Right hindlimb (tissue), 1 donor: ENCODE results near the gene MSANTD3.

Experiments
- DNase-seq: peaks from one replicate; pipeline ENCODE4 v3.0.0-alpha.2; 2018

Gene MSANTD3

GRCh38 chr9:100466829-100467221, 39.9 kb downstream of the MSANTD3 start:
- no peak for DNase-seq

GRCh38 chr9:100468041-100468440, 41.1 kb downstream of the MSANTD3 start:
- no peak for DNase-seq

- DNase-seq, result no peak
Observed at GRCh38 chr9:100472268-100472667, 45.3 kb downstream of the MSANTD3 start.

GRCh38 chr9:100472788-100473275, 45.9 kb downstream of the MSANTD3 start, which contains the start of gene TMEFF1:
TSS of gene TMEFF1 (plus strand) at chr9:100473149. CDS start at chr9:100473545, 396 bp downstream.
- DNase-seq, result peak; percentile 77

GRCh38 chr9:100473276-100474081, 46.5 kb downstream of the MSANTD3 start:
- DNase-seq, result peak; percentile 49

GRCh38 chr9:100474082-100474923, 47.4 kb downstream of the MSANTD3 start:
- peak; percentile 49 for DNase-seq

GRCh38 chr9:100474924-100475276, 48.0 kb downstream of the MSANTD3 start:
- DNase-seq, result no peak

- DNase-seq, result no peak
Observed at GRCh38 chr9:100477241-100477640, 50.3 kb downstream of the MSANTD3 start.

- DNase-seq, result no peak
Observed at GRCh38 chr9:100478192-100478591, 51.2 kb downstream of the MSANTD3 start.

- no peak for DNase-seq
Observed at GRCh38 chr9:100479820-100480219, 52.9 kb downstream of the MSANTD3 start.

GRCh38 chr9:100485196-100485595, 58.3 kb downstream of the MSANTD3 start:
- DNase-seq, result no peak

- DNase-seq, result no peak
Observed at GRCh38 chr9:100486479-100487176, 59.7 kb downstream of the MSANTD3 start.

GRCh38 chr9:100488177-100488576, 61.2 kb downstream of the MSANTD3 start:
- DNase-seq, result no peak

GRCh38 chr9:100489836-100490235, 62.9 kb downstream of the MSANTD3 start:
- DNase-seq, result no peak

GRCh38 chr9:100492952-100493351, 66.0 kb downstream of the MSANTD3 start:
- DNase-seq, result no peak

- no peak for DNase-seq
Observed at GRCh38 chr9:100498592-100498991, 71.6 kb downstream of the MSANTD3 start.

- DNase-seq, result no peak
Observed at GRCh38 chr9:100499460-100499859, 72.5 kb downstream of the MSANTD3 start.

- no peak for DNase-seq
Observed at GRCh38 chr9:100499866-100500265, 72.9 kb downstream of the MSANTD3 start.
